GM12865 (cell line): ENCODE data around the gene MYPN.

ENCODE experiments used
- DNase-seq: peaks from one replicate; pipeline ENCODE4 v3.0.0; 2010; ENCODE audit warnings: low read depth
- H3K4me3 ChIP-seq: 2 replicates; pipeline ENCODE4 v1.5.1; 2011; ENCODE audit warnings: mild to moderate bottlenecking, low read depth, low read length, control low read depth
- TF ChIP-seq, protein P1 (sequence below): IDR thresholded peaks from 2 replicates; pipeline ENCODE4 v1.5.1; 2011; ENCODE audit warnings: low read length, control low read depth, low read depth, inconsistent platforms; ENCODE audit not compliant: insufficient read depth; ENCODE audit errors: missing control alignments

MYPN gene

DNA sequence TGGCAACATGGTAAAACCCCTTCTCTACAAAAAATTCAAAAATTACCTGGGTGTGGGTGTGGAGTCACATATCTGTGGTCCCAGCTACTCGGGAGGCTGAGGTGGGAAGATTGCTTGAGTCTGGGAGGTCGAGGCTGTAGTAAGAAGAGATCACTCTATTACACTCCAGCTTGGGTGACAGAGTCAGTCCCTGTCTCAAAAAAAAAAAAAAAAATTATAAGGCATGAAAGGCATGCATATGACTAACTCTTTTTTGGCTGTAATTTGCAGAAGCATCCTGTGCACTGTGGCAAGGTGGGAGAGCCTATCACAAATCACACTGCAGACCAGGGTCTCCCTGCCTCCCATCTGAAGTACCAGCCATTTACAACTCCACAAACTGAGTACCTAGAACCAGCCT lies 14.1 kb upstream of the MYPN start:
- no peak for DNase-seq
- TF ChIP-seq, protein P1, sequence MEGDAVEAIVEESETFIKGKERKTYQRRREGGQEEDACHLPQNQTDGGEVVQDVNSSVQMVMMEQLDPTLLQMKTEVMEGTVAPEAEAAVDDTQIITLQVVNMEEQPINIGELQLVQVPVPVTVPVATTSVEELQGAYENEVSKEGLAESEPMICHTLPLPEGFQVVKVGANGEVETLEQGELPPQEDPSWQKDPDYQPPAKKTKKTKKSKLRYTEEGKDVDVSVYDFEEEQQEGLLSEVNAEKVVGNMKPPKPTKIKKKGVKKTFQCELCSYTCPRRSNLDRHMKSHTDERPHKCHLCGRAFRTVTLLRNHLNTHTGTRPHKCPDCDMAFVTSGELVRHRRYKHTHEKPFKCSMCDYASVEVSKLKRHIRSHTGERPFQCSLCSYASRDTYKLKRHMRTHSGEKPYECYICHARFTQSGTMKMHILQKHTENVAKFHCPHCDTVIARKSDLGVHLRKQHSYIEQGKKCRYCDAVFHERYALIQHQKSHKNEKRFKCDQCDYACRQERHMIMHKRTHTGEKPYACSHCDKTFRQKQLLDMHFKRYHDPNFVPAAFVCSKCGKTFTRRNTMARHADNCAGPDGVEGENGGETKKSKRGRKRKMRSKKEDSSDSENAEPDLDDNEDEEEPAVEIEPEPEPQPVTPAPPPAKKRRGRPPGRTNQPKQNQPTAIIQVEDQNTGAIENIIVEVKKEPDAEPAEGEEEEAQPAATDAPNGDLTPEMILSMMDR = no peak
- no peak overlapping the region for H3K4me3 ChIP-seq

DNA sequence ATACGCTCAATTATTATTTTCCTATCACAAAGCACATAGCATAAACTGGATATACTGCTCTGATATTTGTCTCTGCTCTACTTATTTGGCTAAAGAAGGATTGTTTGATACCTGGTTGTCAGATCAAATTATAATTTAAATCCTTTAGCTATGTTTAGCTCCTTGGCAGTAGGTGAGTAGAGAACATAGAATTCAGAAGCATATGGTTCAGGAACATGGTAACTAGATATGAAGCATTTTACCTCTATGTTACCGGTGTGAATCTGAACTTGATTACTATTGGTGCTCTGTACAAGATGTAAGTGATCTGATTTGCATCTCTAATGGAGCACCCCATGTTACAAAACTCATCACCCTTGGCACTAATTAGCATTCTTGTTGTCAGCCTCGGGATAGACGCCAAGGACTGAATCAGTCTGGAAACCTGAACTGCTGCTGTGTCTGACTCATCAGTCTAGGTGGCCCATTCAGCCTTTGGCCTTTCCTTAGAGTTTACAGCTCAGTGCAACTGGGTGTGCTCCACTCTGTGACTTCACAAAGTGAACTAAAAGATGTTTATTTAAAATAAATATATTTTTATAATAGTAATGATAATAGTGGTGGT lies 12.3 kb upstream of the MYPN start:
- H3K4me3 ChIP-seq = no peak overlapping the region
- DNase-seq = no peak
- TF ChIP-seq, protein P1 = no peak

DNA sequence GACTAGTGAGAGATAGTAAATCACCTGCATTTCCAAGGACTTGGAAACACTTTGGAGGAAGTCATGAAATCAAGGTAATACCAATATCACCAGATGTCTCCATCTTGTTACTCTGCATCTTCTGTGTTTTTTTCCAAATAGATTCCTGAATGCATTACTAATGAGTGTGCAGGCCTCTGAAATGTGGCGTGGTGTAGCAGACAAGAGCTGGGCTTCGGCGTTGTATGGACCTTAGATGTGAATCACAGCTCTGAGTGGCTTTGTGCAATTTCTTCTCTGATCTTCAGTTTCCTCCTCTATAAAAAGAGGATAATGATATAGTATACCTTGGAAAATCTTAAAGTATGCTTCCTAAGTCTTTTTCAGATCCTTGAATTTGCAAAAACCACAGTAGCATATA lies 9.6 kb upstream of the MYPN start:
- no peak overlapping the region for H3K4me3 ChIP-seq
- DNase-seq = no peak
- TF ChIP-seq, protein P1 = no peak

DNA sequence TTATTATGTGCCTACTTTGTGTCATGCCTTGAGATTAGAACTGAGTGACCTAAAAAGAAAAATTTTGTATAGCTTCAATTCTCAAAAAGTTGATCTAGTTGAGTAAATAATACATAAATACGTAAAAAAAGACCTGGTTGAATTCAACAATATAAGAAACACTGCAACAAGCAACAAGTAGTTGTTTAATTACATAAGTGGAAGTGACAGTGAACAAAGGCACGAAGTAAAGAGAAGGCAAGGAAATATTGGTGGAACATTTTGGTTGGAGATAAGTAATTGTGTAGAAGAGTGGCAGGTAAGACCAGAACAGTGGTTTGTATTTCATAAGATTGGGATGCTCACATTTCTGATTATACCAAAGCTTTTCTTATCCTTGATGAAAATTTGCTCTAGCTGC lies 8.2 kb upstream of the MYPN start:
- no peak for DNase-seq
- TF ChIP-seq, protein P1 = no peak
- H3K4me3 ChIP-seq = no peak overlapping the region

DNA sequence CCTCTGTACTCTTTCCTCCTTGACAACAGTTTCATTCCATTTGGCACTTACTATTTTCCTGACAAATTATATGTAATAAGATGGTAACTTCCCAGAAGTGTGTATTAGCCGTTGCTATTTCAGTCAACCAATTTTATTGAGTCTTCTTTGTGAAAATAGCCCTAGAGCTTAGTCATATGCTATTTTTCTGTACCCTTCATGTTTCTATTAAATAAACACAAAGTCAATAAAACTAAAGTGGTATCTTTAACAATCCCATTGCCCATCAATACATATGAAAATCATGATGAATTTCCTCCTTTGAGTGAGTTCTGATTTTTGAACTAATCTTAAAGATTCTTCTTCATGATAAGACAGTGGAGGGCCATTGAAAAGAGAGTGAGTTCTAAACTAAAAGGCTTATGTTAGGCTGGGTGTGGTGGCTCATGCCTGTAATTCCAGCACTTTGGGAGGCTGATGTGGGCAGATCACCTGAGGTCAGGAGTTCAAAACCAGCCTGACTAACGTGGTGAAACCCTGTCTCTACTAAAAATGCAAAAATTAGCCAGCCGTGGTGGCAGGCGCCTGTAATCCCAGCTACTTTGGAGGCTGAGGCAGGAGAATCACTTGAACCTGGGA lies 5.9 kb upstream of the MYPN start:
- no peak for DNase-seq
- H3K4me3 ChIP-seq = no peak overlapping the region
- TF ChIP-seq, protein P1 = no peak

DNA sequence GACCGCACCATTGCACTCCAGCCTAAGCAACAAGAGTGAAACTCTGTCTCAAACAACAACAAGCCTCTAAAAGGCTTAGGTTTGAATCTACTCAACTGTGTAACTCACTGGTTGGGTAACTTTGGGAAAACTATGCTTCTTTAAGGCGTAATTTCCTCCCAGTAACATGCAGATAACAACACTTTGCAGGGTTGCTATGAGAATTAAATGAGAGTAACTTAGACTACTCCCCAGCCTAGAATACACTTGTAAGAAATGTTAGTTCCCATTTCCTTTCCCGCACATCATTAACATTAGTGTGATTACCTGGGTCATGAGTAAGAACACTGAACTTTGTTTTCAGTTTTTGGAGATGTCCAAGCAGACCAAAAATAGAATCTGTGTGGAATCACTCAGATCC lies 5.4 kb upstream of the MYPN start:
- TF ChIP-seq, protein P1 = no peak
- no peak for DNase-seq
- H3K4me3 ChIP-seq = no peak overlapping the region

DNA sequence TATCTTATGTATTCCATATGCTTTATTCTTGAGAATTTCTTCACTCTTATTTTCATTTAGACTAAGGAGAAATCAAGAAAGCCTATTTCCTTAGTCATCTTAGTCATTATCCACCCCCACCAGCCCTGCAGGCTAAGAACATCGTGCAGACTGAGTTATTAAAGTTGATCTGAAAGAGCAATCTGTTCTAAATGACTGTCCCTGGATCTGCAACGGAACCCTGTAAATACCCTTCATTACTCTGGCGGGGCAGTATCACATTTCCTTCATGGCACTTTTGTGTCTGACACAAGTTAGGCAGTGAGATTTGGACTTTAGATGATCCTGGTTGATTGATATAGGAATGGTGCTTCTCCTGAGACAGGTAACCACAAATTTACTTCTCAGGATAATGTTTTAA lies 3.5 kb upstream of the MYPN start:
- DNase-seq = peak; percentile 6
- TF ChIP-seq, protein P1 = no peak
- no peak overlapping the region for H3K4me3 ChIP-seq
